NCI-H1417 (cell line): ENCODE measurements around the gene CINP.
"Not testable (repeated sequence)": the region's sequence is repeated elsewhere in the genome, so short reads cannot be mapped to it uniquely, and the experiment has no call there.

ENCODE experiments used
- DNase-seq, 3 experiments: peaks; one replicate each; lab custom pipeline; 2025; lab: John Stamatoyannopoulos, UW

Gene CINP

GRCh38 chr14:102320671-102321455 lies 41.8 kb downstream of the CINP start:
- no peak for DNase-seq

GRCh38 chr14:102320033-102320660 lies 42.5 kb downstream of the CINP start:
- peak in 1 of 3 experiments; percentile 59 for DNase-seq

GRCh38 chr14:102319351-102320032 lies 43.2 kb downstream of the CINP start, which contains the start of gene ZNF839:
Gene ZNF839, plus strand, starts transcription at chr14:102319746. Its CDS starts 20 bp downstream, at chr14:102319766.
- peak; percentile 92 to 94 (median 92) for DNase-seq

GRCh38 chr14:102318781-102319276 lies 43.9 kb downstream of the CINP start:
- DNase-seq, result no peak

GRCh38 chr14:102317564-102318248 lies 45.0 kb downstream of the CINP start:
- peak; percentile 42 to 77 (median 68) for DNase-seq

GRCh38 chr14:102316743-102317563 lies 45.7 kb downstream of the CINP start:
- peak; percentile 90 to 95 (median 90) for DNase-seq

- DNase-seq, result peak in 1 of 3 experiments; percentile 58
Observed at GRCh38 chr14:102316338-102316742, 46.4 kb downstream of the CINP start.

- no peak for DNase-seq
Observed at GRCh38 chr14:102315121-102315520, 47.6 kb downstream of the CINP start.

- peak; percentile 81 to 89 (median 86) for DNase-seq
Observed at GRCh38 chr14:102314242-102315011, 48.3 kb downstream of the CINP start.

GRCh38 chr14:102304611-102305506 lies 57.8 kb downstream of the CINP start, which contains the start of gene MOK:
Gene MOK, minus strand, starts transcription at chr14:102305164. Its CDS starts 196 bp downstream, at chr14:102304968.
- peak; percentile 98 to 99 (median 98) for DNase-seq

- no peak for DNase-seq
Observed at GRCh38 chr14:102303664-102304063, 59.0 kb downstream of the CINP start.

GRCh38 chr14:102298303-102299070 lies 64.2 kb downstream of the CINP start:
- not testable (repeated sequence) for DNase-seq
